K562 (cell line): ENCODE measurements around the gene NPFFR1. TPM values are rescaled to one million over a fixed set of nuclear protein-coding genes. Genes with fewer than 3 reads are reported as not detected.

Experiments
- ATAC-seq: fragments of 200-7000 bp; cut with Tn5 transposase; 3 replicates; pipeline ENCODE4 v1.9.1; 2020; ENCODE audit warnings: moderate library complexity
- BruUV-seq: library from RNA; stranded (reverse); fragments of 400-500 nt; replicated peaks from 2 replicates; lab custom pipeline; 2021; lab: Mats Ljungman, UMichigan
- CTCF ChIA-PET: fragments of 300-600 bp; formaldehyde crosslinking; extraction: SDS; loops from one replicate; lab custom pipeline; 2021; ENCODE audit warnings: low intra/inter-chr PET ratio; lab: Yijun Ruan, JAX
- POLR2A ChIA-PET: fragments of 300-600, 350-650 bp; sonication (Branson Sonifier 250); formaldehyde crosslinking; extraction: SDS; loops from one replicate; lab custom pipeline; 2021; ENCODE audit warnings: antibody characterized with exemption, inconsistent platforms; lab: Yijun Ruan, JAX
- DNase-seq, 4 experiments: peaks; one replicate each; pipeline versions ENCODE4 v3.0.0 to v3.0.0-alpha.2; 2011 to 2018; ENCODE audit warnings: low spot score in 3 of 4, mixed read lengths in 3 of 4; ENCODE audit errors: extremely low read depth in 1 of 4
- FAIRE-seq: peaks from 2 replicates; lab custom pipeline; 2011; peaks lifted over from hg19 to GRCh38; lab: Jason Lieb, UNC
- H2AFZ ChIP-seq: 2 replicates; pipeline ENCODE4 v1.6.0; 2011; ENCODE audit warnings: low read depth, low read length, control low read depth, inconsistent platforms
- H3K27ac ChIP-seq: fragments of 200-600 bp; 3 replicates; pipeline ENCODE4 v1.8.0; 2011; ENCODE audit warnings: low read depth, mild to moderate bottlenecking, control low read depth, inconsistent platforms, low read length, moderate library complexity, mixed read lengths; ENCODE audit errors: extremely low read depth
- H3K27me3 ChIP-seq, 2 experiments: fragments of 300-600 bp in 1 of 2; 2 replicates in 1 of 2; 3 replicates in 1 of 2; pipeline versions ENCODE4 v1.6.0 to v1.8.0; 2011; ENCODE audit warnings: inconsistent platforms in 2 of 2, low read length in 2 of 2, mild to moderate bottlenecking in 1 of 2, mixed read lengths in 1 of 2, moderate library complexity in 1 of 2; ENCODE audit not compliant: control insufficient read depth in 2 of 2, insufficient read depth in 2 of 2
- H3K36me3 ChIP-seq: fragments of 300-600 bp; 3 replicates; pipeline ENCODE4 v1.8.0; 2011; ENCODE audit warnings: mild to moderate bottlenecking, low read length, inconsistent platforms; ENCODE audit not compliant: control insufficient read depth, insufficient read depth
- H3K4me1 ChIP-seq, 2 experiments: fragments of 200-600 bp in 1 of 2; replicated peaks in 1 of 2; 2 replicates in 1 of 2; 3 replicates in 1 of 2; pipeline versions ENCODE4 v1.5.1 to v1.8.0; 2011; ENCODE audit warnings: inconsistent platforms in 2 of 2, low read length in 2 of 2, mild to moderate bottlenecking in 1 of 2, mixed read lengths in 1 of 2, moderate library complexity in 1 of 2; ENCODE audit not compliant: control insufficient read depth in 2 of 2, insufficient read depth in 2 of 2
- H3K4me2 ChIP-seq: 2 replicates; pipeline ENCODE4 v1.6.1; 2011; ENCODE audit warnings: low read length, control low read depth, inconsistent platforms, mixed read lengths; ENCODE audit not compliant: insufficient read depth
- H3K4me3 ChIP-seq: fragments of 200-600 bp; sonication (generic), shearing (Covaris generic); 2 replicates; pipeline ENCODE4 v1.5.1; 2016; ENCODE audit warnings: control low read depth, inconsistent platforms
- H3K79me2 ChIP-seq: fragments of 200-600 bp; 3 replicates; pipeline ENCODE4 v1.8.0; 2011; ENCODE audit warnings: low read length, inconsistent platforms; ENCODE audit not compliant: control insufficient read depth, insufficient read depth
- H3K9ac ChIP-seq, 2 experiments: 2 replicates each; pipeline versions ENCODE4 v1.6.0 to v1.6.1; 2011; ENCODE audit warnings: low read depth in 2 of 2, low read length in 2 of 2, control low read depth in 1 of 2, inconsistent platforms in 1 of 2, mild to moderate bottlenecking in 1 of 2, mixed read lengths in 1 of 2; ENCODE audit not compliant: insufficient read depth in 1 of 2
- H3K9me1 ChIP-seq: one replicate; pipeline ENCODE4 v1.6.0; 2011; ENCODE audit warnings: inconsistent platforms, mild to moderate bottlenecking, low read length, moderate library complexity; ENCODE audit not compliant: control insufficient read depth, insufficient read depth
- H3K9me3 ChIP-seq: replicated peaks from 2 replicates; pipeline ENCODE4 v1.5.1; 2011; ENCODE audit warnings: low read depth, low read length, inconsistent platforms; ENCODE audit not compliant: control insufficient read depth, insufficient read depth
- H4K20me1 ChIP-seq: replicated peaks from 2 replicates; pipeline ENCODE4 v1.6.1; 2011; ENCODE audit warnings: low read length, inconsistent platforms, mixed read lengths; ENCODE audit not compliant: control insufficient read depth, insufficient read depth
- CEBPG ChIP-seq, 3 experiments: fragments of 200-800 bp in 1 of 3; sonication (Bioruptor generic) in 1 of 3; sonication (generic) in 1 of 3; formaldehyde crosslinking in 1 of 3; IDR thresholded peaks in 2 of 3; conservative IDR thresholded peaks in 1 of 3; 2 replicates each; pipeline versions ENCODE4 v1.6.1 to v1.8.0; 2016 to 2022; ENCODE audit warnings: missing compliant biosample characterization in 2 of 3, missing genetic modification characterization in 2 of 3, mild to moderate bottlenecking in 1 of 3, missing genetic modification reagents in 1 of 3
- CXXC5 ChIP-seq: fragments of 250-450 bp; sonication (Bioruptor Pico); IDR thresholded peaks from 2 replicates; pipeline ENCODE4 v1.8.0; 2022; ENCODE audit warnings: inconsistent platforms, mild to moderate bottlenecking, moderate library complexity
- ETV1 ChIP-seq: fragments of 450-650 bp; conservative IDR thresholded peaks from 2 replicates; pipeline ENCODE4 v1.6.1; 2016; ENCODE audit warnings: missing genetic modification characterization, control low read depth, low read depth, missing compliant biosample characterization
- MCM2 ChIP-seq: fragments of 450-650 bp; IDR thresholded peaks from 2 replicates; pipeline ENCODE4 v1.6.1; 2017; ENCODE audit warnings: low read depth, mild to moderate bottlenecking
- RREB1 ChIP-seq: fragments of 250-450 bp; sonication (Bioruptor Pico); IDR thresholded peaks from 2 replicates; pipeline ENCODE4 v1.4.0; 2020
- SAFB2 ChIP-seq: fragments of 200-400 bp; formaldehyde crosslinking; IDR thresholded peaks from 2 replicates; pipeline ENCODE4 v1.6.1; 2018; ENCODE audit warnings: borderline replicate concordance, low read length, low read depth, moderate library complexity; ENCODE audit not compliant: severe bottlenecking
- SMAD1 ChIP-seq: fragments of 150-350 bp; IDR thresholded peaks from 2 replicates; pipeline ENCODE4 v1.6.1; 2014; ENCODE audit warnings: low read length, low read depth; ENCODE audit not compliant: partially characterized antibody
- TBP ChIP-seq: optimal IDR thresholded peaks from 2 replicates; pipeline ENCODE3; 2011; ENCODE audit warnings: low read depth, low read length, improper control_type of control experiment
- THRAP3 ChIP-seq: fragments of 450-650 bp; IDR thresholded peaks from 2 replicates; pipeline ENCODE4 v1.6.1; 2016; ENCODE audit warnings: mild to moderate bottlenecking, inconsistent platforms, borderline replicate concordance
- ZC3H4 ChIP-seq: sonication (generic); formaldehyde crosslinking; IDR thresholded peaks from 2 replicates; pipeline ENCODE4 v1.9.0; 2021; ENCODE audit warnings: missing genetic modification reagents, borderline replicate concordance
- ZNF277 ChIP-seq: fragments of 250-450 bp; sonication (Bioruptor Pico); IDR thresholded peaks from 2 replicates; pipeline ENCODE4 v1.8.0; 2022; ENCODE audit warnings: inconsistent platforms, mild to moderate bottlenecking, moderate library complexity, borderline replicate concordance
- ZNF311 ChIP-seq: fragments of 250-450 bp; sonication (Bioruptor Pico); IDR thresholded peaks from 2 replicates; pipeline ENCODE4 v1.4.0; 2020; ENCODE audit warnings: mild to moderate bottlenecking, moderate library complexity
- ZNF778 ChIP-seq: fragments of 450-650 bp; formaldehyde crosslinking; IDR thresholded peaks from 2 replicates; pipeline ENCODE4 v1.4.0; 2020; ENCODE audit warnings: mild to moderate bottlenecking, moderate library complexity
- WGBS: fragments of 100-300 bp; shearing (Covaris generic); methylation state at CpG from one replicate; pipeline ENCODE4 v1.1.6; 2016; ENCODE audit warnings: low coverage, mixed read lengths; ENCODE audit not compliant: insufficient coverage; ENCODE audit errors: missing lambda C conversion rate; 5-methylcytosine and 5-hydroxymethylcytosine counted together
- in situ Hi-C: fragments of 300-500 bp; cut with MboI; formaldehyde crosslinking; loops from 4 replicates; pipeline ENCODE4 v1.15.0; 2018; ENCODE audit warnings: inconsistent platforms, mixed read lengths
- intact Hi-C: fragments of 100-400 bp; cut with micrococcal nuclease; formaldehyde crosslinking; loops from 2 replicates; pipeline ENCODE4 v1.14.2; 2022
- polyA plus RNA-seq, 8 experiments: library from polyadenylated mRNA; depleted of rRNA in 4 of 8; stranded (reverse) in 5 of 8; unstranded in 3 of 8; fragments of >200 nt; fragmentation: Nextera tagmentation in 2 of 8; fragmentation: Illumina TruSeq in 1 of 8; extraction: Ambion mirVana in 2 of 8; extraction: Trizol in 1 of 8; gene quantifications; 2 replicates each; pipeline versions ENCODE4 v1.2.1 to v1.2.3, GENCODE V29; 2011 to 2014; ENCODE audit warnings: inconsistent platforms in 1 of 8, missing spikeins in 1 of 8
- total RNA-seq, 7 experiments: library from RNA; depleted of rRNA in 6 of 7; stranded (reverse); fragments of >200 nt in 6 of 7; fragmentation: Illumina TruSeq in 2 of 7; extraction: Trizol in 2 of 7; gene quantifications; 2 replicates each; pipeline versions ENCODE4 v1.2.1 to v1.2.3, GENCODE V29; 2011 to 2021; ENCODE audit warnings: low replicate concordance in 1 of 7

The NPFFR1 gene
- total and polyA plus RNA-seq, 9 of the 15 experiments (the other 6 are each of a cell fraction or from before 2014, with no cell fraction given) = under 0.01 TPM; not detected in 8

GRCh38 chr10:70333268-70333667 lies 49.5 kb upstream of the NPFFR1 start:
- H3K79me2 ChIP-seq = no peaks in the 10 kb centered on the region
- H3K9me1 ChIP-seq = no peaks in the 10 kb centered on the region
- peaks cover 4% of the 10 kb centered on the region; the same call in 1 of the 2 replicates for H4K20me1 ChIP-seq
- 69% methylated on average over 2 of the region's 2 CpGs for WGBS
- intact Hi-C loops (no loop called here), in situ Hi-C loops (no loop called here)
- H3K9ac ChIP-seq = no peak overlapping the region
- H3K9me3 ChIP-seq = no peaks in the 10 kb centered on the region
- H3K27ac ChIP-seq = no peak overlapping the region
- no peak overlapping the region for H3K4me3 ChIP-seq
- H3K4me2 ChIP-seq = no peak overlapping the region
- POLR2A ChIA-PET = interaction anchor here (1.0 to 1.5 kb wide), 2 partner anchors 31 to 82 kb away, joined by 3 read pairs; no protein-coding TSS in a partner anchor
- no peak for FAIRE-seq
- H3K36me3 ChIP-seq = no peaks in the 10 kb centered on the region
- peaks cover 14 to 23% of the 10 kb centered on the region in 2 experiments for H3K4me1 ChIP-seq
- no peaks in the 10 kb centered on the region for H3K27me3 ChIP-seq
- no peak overlapping the region for H2AFZ ChIP-seq
- no peak for ATAC-seq
- CTCF ChIA-PET = no interaction called here
- no TSS peak for BruUV-seq
- DNase-seq = no peak
- TF ChIP-seq MCM2 = no peak
- TF ChIP-seq SAFB2 = no peak
- TF ChIP-seq TBP = no peak
- TF ChIP-seq RREB1 (CRISPR knock-in tag) = no peak
- no peak for TF ChIP-seq CEBPG (CRISPR knock-in tag; IDR thresholded peaks at IDR 0.05)
- TF ChIP-seq CEBPG (tag; conservative IDR thresholded peaks at IDR 0.05 in 1 of 2, IDR thresholded peaks at IDR 0.05 in 1 of 2) = no peak
- TF ChIP-seq ZNF277 (CRISPR knock-in tag) = no peak
- no peak for TF ChIP-seq CXXC5 (CRISPR knock-in tag)
- TF ChIP-seq ZNF311 (CRISPR knock-in tag) = no peak
- TF ChIP-seq SMAD1 = no peak
- no peak for TF ChIP-seq ZC3H4 (CRISPR knock-in tag)
- TF ChIP-seq THRAP3 = no peak
- no peak for TF ChIP-seq ZNF778 (CRISPR knock-in tag)
- no peak for TF ChIP-seq ETV1 (tag)
